HG03354 (cell line): Measurements from ENCODE around the gene ZNF764.

ENCODE experiments used
- ATAC-seq: cut with Tn5 transposase; IDR thresholded peaks from one replicate; pipeline ENCODE4 v1.9.1; 2021; ENCODE audit warnings: mild to moderate bottlenecking; ENCODE audit not compliant: unreplicated experiment, poor library complexity, severe bottlenecking

Gene ZNF764

DNA sequence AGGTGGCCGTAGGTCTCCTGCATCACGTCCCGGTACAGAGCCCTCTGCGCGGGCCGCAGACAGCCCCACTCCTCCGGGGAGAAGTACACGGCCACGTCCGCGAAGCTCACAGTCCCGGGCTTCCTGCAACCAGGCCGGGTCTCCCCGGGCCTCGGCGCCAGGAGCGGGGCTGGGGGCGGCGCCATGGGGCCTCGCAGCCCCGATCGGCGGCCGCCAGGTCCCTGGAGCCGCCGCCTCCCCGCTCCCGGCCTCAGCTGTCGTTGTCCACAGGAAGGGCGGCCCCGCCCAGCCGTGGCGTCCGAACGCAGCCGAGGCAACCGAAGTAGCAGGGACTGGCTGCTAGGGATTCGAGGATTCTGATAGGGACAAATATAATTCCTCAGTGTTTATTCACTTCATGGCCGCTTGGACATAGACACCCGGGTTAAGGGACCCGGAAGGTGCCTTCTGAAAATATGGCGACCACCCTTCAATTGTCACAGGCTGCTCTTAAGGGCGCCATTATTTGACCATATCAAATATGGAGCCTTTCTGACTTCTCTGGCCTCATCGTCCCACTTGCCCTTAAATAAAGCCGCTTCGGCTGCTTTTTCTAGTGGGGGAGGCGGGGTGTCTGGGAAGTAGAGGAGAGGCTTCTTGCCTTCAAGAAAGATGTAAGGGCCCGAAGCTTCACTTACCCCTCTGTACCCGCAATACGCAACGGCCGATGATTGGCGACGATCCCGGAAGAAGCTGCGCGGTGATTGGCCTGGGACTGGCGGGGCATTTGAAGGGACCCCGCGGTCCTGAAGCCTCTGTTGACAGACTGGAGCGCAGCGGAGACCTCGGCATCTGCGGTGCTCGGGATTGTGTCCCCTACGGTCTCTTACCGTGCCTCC lies 13.5 kb upstream of the ZNF764 start, which contains the start of gene ZNF688:
TSS of gene ZNF688 (minus strand) at position 270 of the 878 bp plus-strand sequence. CDS start at position 185, 85 bp downstream.
- peak; percentile 73 for ATAC-seq

- ATAC-seq: no peak
Measured at GRCh38 chr16:30570636-30571444, 12.7 kb upstream of the ZNF764 start.

- ATAC-seq: no peak
Measured at GRCh38 chr16:30569746-30570635, 11.8 kb upstream of the ZNF764 start.

DNA sequence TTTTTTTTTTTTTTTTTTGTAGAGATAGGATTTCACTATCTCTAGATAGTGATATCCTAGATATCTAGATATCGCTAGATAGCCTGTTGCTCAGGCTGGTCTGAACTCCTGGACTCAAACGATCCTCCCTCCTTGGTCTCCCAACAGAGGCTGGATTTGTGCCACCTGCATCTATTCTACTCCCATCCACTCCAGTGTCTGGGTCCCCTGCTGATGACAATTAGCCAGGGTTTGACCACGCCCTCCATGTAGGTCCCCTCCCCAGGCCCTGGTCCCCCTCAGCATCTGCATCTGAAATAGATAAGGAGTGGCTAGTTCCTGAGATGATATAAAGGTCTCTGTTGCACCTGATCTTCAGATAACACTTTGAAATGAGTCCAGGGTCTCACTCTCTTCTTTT lies 11.1 kb upstream of the ZNF764 start:
- no peak for ATAC-seq

GRCh38 chr16:30567991-30568638 lies 9.9 kb upstream of the ZNF764 start:
- ATAC-seq: peak; percentile 50

DNA sequence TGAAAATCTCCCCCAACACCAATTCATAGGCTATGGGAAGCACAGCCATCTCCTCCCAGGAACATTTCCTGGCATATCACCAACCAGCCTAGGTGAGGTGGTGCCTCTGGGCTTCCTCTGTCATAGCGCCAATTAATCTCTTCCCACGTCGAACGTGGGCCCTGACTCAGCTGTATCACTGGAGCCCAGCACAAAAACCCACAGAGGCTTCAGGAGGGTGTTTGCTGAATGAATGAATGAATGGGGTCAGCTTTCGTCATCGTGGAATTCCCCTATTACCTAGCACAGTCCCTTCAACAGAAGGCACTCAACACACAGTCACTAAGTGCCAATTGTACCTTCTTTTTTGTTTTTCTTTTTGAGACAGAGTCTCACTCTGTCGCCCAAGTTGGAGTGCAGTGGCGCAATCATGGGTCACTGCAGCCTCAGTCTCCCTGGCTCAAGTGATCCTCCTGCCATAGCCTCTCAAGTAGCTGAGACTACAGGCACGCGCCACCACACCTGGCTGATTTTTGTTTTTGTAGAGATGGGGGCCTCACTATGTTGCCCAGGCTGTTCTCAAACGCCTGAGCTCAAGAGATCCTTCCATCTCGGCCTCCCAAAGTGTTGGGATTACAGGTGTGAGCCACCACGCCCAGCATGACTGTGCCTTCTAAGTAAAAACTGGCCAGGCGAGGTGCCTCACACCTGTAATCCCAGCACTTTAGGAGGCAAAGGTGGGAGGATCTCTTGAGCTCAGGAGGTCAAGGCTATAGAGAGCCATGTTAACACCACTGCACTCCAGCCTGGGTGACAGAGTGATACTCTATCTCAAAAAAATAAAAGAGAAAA lies 9.2 kb upstream of the ZNF764 start:
- ATAC-seq: no peak

DNA sequence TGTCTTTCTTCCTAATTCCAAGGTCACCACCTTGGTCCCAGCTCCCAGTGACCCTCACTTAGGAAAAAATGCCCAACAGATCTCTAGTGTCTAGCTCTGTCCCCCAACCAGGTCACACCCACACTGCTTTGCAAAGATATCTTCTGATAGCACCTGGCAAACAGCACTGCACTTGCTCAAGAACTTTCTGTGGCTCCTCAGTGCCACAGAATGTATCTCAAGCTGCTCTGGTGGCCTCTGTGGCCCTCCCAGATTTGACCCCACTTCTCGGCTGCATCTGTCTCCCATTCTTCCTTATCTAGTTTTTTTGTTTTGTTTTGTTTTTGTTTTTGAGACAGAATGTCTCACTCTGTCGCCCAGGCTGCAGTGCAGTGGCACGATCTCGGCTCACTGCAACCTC lies 8.4 kb upstream of the ZNF764 start:
- no peak for ATAC-seq

- no peak for ATAC-seq
Measured at GRCh38 chr16:30565984-30566383, 7.8 kb upstream of the ZNF764 start.

- ATAC-seq: no peak
Measured at GRCh38 chr16:30565526-30565925, 7.4 kb upstream of the ZNF764 start.

DNA sequence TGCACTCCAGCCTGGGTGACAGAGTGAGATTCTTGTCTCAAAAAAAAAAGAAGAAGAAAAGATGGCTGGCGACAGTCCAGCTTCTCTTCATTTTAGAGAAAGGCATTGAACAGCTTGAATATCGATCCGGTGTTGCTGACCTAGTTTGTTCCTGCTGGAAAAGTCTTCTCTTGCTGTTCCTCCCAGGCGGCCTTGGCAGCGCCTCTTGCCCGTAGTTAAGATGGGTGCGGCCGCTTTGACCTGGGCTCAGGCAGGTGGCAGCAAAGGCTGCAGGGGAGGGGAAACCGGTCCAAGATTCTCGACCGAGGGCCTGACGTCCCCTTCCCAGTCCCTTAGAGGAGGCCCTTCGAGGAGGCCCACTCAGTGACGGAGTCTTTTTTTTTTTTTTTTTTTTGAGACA lies 3.8 kb upstream of the ZNF764 start:
- no peak for ATAC-seq

- ATAC-seq: no peak
Measured at GRCh38 chr16:30561089-30561816, 3.1 kb upstream of the ZNF764 start.

- ATAC-seq: no peak
Measured at GRCh38 chr16:30559690-30560089, 1.5 kb upstream of the ZNF764 start.

GRCh38 chr16:30558789-30559377 lies 709 bp upstream of the ZNF764 start:
- no peak for ATAC-seq

DNA sequence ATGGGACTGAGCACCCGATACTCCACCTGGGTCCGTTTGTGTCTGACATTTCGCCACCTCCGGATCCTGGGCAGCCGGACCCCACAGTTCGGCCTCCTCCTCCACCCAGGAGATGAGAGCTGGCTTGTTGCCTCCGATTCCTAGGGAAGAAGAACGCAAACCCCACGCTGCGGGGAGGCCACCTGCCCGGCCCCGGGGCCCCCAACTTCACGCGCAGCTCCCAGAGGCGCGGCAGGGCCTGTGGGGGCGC lies 542 bp downstream of the ZNF764 start:
- peak; percentile 17 for ATAC-seq

GRCh38 chr16:30556125-30556473 lies 2.1 kb downstream of the ZNF764 start:
- no peak for ATAC-seq

GRCh38 chr16:30555315-30556124 lies 2.7 kb downstream of the ZNF764 start:
- ATAC-seq: no peak
